Panc1 (cell line): ENCODE data around the gene UNC5B. TPM values are rescaled to one million over a fixed set of nuclear protein-coding genes. Genes with fewer than 3 reads are reported as not detected.

ENCODE experiments used
- ATAC-seq: fragments of 200-7000 bp; cut with Tn5 transposase; 2 replicates; pipeline ENCODE4 v1.9.1; 2020; ENCODE audit warnings: mild to moderate bottlenecking, moderate library complexity
- BruUV-seq: library from RNA; stranded (reverse); fragments of 400-500 nt; replicated peaks from 2 replicates; lab custom pipeline; 2021; lab: Mats Ljungman, UMichigan
- CTCF ChIA-PET: fragments of 300-600 bp; sonication (Branson Sonifier 250); formaldehyde crosslinking; loops from one replicate; lab custom pipeline; 2022; ENCODE audit warnings: antibody characterized with exemption; lab: Charles Lee
- POLR2A ChIA-PET: fragments of 300-600 bp; sonication (Branson Sonifier 250); formaldehyde crosslinking; loops from one replicate; lab custom pipeline; 2022; ENCODE audit warnings: antibody characterized with exemption; lab: Charles Lee
- DNase-seq: peaks from one replicate; pipeline ENCODE4 v3.0.0-alpha.2; 2010; ENCODE audit warnings: low read depth, low spot score
- H3K27ac ChIP-seq: 2 replicates; pipeline ENCODE4 v1.5.1; 2011; ENCODE audit warnings: mild to moderate bottlenecking, low read length, inconsistent platforms
- H3K27me3 ChIP-seq: fragments of 200-500 bp; sonication (Bioruptor generic); 2 replicates; pipeline ENCODE4 v1.6.0; 2014; ENCODE audit warnings: low read length, inconsistent platforms; ENCODE audit not compliant: control insufficient read depth, insufficient read depth
- H3K36me3 ChIP-seq: fragments of 200-500 bp; sonication (Bioruptor generic); 2 replicates; pipeline ENCODE4 v1.5.1; 2014; ENCODE audit warnings: inconsistent platforms, mild to moderate bottlenecking, low read length, moderate library complexity; ENCODE audit not compliant: control insufficient read depth, insufficient read depth
- H3K4me1 ChIP-seq: 2 replicates; pipeline ENCODE4 v1.5.1; 2011; ENCODE audit warnings: inconsistent platforms, mild to moderate bottlenecking, low read length, moderate library complexity; ENCODE audit not compliant: control insufficient read depth, insufficient read depth
- H3K4me3 ChIP-seq, 2 experiments: 2 replicates each; pipeline ENCODE4 v1.5.1; 2011 to 2012; ENCODE audit warnings: low read depth in 2 of 2, low read length in 2 of 2, mild to moderate bottlenecking in 2 of 2, inconsistent platforms in 1 of 2, moderate library complexity in 1 of 2
- H3K9me3 ChIP-seq: fragments of 200-500 bp; sonication (Bioruptor generic); 2 replicates; pipeline ENCODE4 v1.5.1; 2014; ENCODE audit warnings: low read depth, mild to moderate bottlenecking, inconsistent platforms, low read length, moderate library complexity; ENCODE audit not compliant: control insufficient read depth, insufficient read depth
- CTCF ChIP-seq: fragments of 450-650 bp; IDR thresholded peaks from 2 replicates; pipeline ENCODE4 v1.5.1; 2017; ENCODE audit warnings: mild to moderate bottlenecking
- POLR2AphosphoS5 ChIP-seq: IDR thresholded peaks from 2 replicates; pipeline ENCODE4 v1.6.1; 2012; ENCODE audit warnings: mild to moderate bottlenecking, low read depth, low read length, moderate library complexity
- REST ChIP-seq, 2 experiments: IDR thresholded peaks; 2 replicates each; pipeline ENCODE4 v1.6.1; 2011 to 2012; ENCODE audit warnings: low read depth in 2 of 2, control low read depth in 1 of 2, low read length in 1 of 2, mild to moderate bottlenecking in 1 of 2, moderate library complexity in 1 of 2; ENCODE audit not compliant: insufficient read depth in 1 of 2
- SIN3A ChIP-seq: IDR thresholded peaks from 2 replicates; pipeline ENCODE4 v1.6.1; 2012; ENCODE audit warnings: low read depth, mild to moderate bottlenecking, low read length, moderate library complexity, borderline replicate concordance; ENCODE audit not compliant: insufficient read depth
- TCF7L2 ChIP-seq: IDR thresholded peaks from 2 replicates; pipeline ENCODE4 v1.6.1; 2011; ENCODE audit warnings: mild to moderate bottlenecking, low read depth, low read length, inconsistent platforms
- in situ Hi-C: cut with HindIII; loops from 2 replicates; pipeline ENCODE4 v1.10.0; 2016; ENCODE audit warnings: low sequenced_read_pairs, low pct_unique_long_range_greater_than_20kb
- intact Hi-C: fragments of 100-400 bp; cut with micrococcal nuclease; formaldehyde crosslinking; loops from one replicate; pipeline ENCODE4 v1.10.0; 2022; ENCODE audit not compliant: unreplicated experiment
- total RNA-seq: library from RNA; stranded (reverse); gene quantifications from one replicate; pipeline ENCODE4 v1.2.1, GENCODE V29; 2021; ENCODE audit not compliant: unreplicated experiment

The UNC5B gene
- total RNA-seq, 1 experiment from 2014 or later, result 1.1 TPM

DNA sequence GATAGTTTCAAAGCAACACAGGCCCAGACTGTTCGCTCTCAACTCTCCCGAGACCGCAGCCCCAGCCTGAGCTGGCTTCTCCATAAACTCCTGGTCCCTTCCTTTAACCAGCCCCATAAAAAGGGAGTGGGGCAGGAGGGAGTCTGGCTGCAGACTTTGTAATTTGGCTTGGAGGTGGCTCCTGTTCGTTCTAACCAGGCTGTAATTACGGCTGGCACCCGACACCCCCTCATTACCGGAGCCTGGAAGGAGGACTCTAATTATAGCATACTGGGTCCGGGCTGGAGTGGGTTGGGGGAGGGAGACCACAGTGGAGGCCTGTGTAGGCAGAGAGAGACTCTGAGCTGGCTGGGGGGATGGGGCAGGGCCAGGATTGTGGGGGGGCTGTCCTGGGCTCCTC, 49.7 kb downstream of the UNC5B start:
- no peaks in the 10 kb centered on the region for H3K27me3 ChIP-seq
- H3K9me3 ChIP-seq, result no peaks in the 10 kb centered on the region
- H3K36me3 ChIP-seq, result no peaks in the 10 kb centered on the region
- intact Hi-C loops (no loop called here), in situ Hi-C loops (no loop called here)
- H3K27ac ChIP-seq, result no peak overlapping the region
- ATAC-seq, result no peak
- DNase-seq, result no peak
- H3K4me3 ChIP-seq, result no peak overlapping the region
- POLR2A ChIA-PET, result no interaction called here
- no TSS peak for BruUV-seq
- CTCF ChIA-PET, result no interaction called here
- H3K4me1 ChIP-seq, result peaks cover 4% of the 10 kb centered on the region
- TF ChIP-seq TCF7L2 (no peak), CTCF (no peak), REST (IDR thresholded peaks at IDR 0.05; ENCODE audit: insufficient read depth in 1 of 2, low read depth in 2 of 2, low read length in 1 of 2) (no peak), POLR2AphosphoS5 (no peak), SIN3A (no peak)

- H3K4me3 ChIP-seq, result no peak overlapping the region
- H3K4me1 ChIP-seq, result peaks cover 4% of the 10 kb centered on the region
- no peak for DNase-seq
- in situ Hi-C loops (no loop called here), intact Hi-C loops (no loop called here)
- H3K36me3 ChIP-seq, result no peaks in the 10 kb centered on the region
- TF ChIP-seq POLR2AphosphoS5, result no peak
- TF ChIP-seq SIN3A, result no peak
- no peak for TF ChIP-seq TCF7L2
- TF ChIP-seq REST (IDR thresholded peaks at IDR 0.05; ENCODE audit: insufficient read depth in 1 of 2, low read depth in 2 of 2, low read length in 1 of 2), result no peak
- TF ChIP-seq CTCF, result no peak
- ChIA-PET CTCF (no interaction called here), POLR2A (no interaction called here)
- no TSS peak for BruUV-seq
- H3K27me3 ChIP-seq, result no peaks in the 10 kb centered on the region
- no peak overlapping the region for H3K27ac ChIP-seq
- no peak for ATAC-seq
- no peaks in the 10 kb centered on the region for H3K9me3 ChIP-seq
Measured at GRCh38 chr10:71262817-71263216, 50.4 kb downstream of the UNC5B start.
